Neutrophil (primary cell): ENCODE results near the gene TMTC2.
"Not testable (repeated sequence)": the region's sequence is repeated elsewhere in the genome, so short reads cannot be mapped to it uniquely, and the experiment has no call there.

Experiments used
- H3K27ac ChIP-seq: fragments of 200-600 bp; sonication (generic); 2 replicates; pipeline ENCODE4 v1.5.1; 2016; ENCODE audit warnings: mild to moderate bottlenecking, moderate library complexity
- H3K27me3 ChIP-seq: fragments of 200-600 bp; sonication (generic); 2 replicates; pipeline ENCODE4 v1.6.0; 2016; ENCODE audit warnings: mild to moderate bottlenecking
- H3K36me3 ChIP-seq: fragments of 200-600 bp; sonication (generic); 2 replicates; pipeline ENCODE4 v1.5.1; 2017
- H3K4me1 ChIP-seq, 2 experiments: fragments of 200-600 bp in 1 of 2; sonication (generic) in 1 of 2; 1 replicate in 1 of 2; 2 replicates in 1 of 2; pipeline versions ENCODE4 v1.5.1 to v1.6.1; 2013 to 2016; ENCODE audit warnings: low read depth in 1 of 2, low read length in 1 of 2, mild to moderate bottlenecking in 1 of 2, moderate library complexity in 1 of 2; ENCODE audit not compliant: control insufficient read depth in 1 of 2, insufficient read depth in 1 of 2
- H3K4me3 ChIP-seq, 2 experiments: fragments of 200-600 bp in 1 of 2; sonication (generic) in 1 of 2; 1 replicate in 1 of 2; 2 replicates in 1 of 2; pipeline ENCODE4 v1.5.1; 2013 to 2016; ENCODE audit warnings: low read depth in 1 of 2, low read length in 1 of 2, mild to moderate bottlenecking in 1 of 2, moderate library complexity in 1 of 2
- H3K9me3 ChIP-seq: fragments of 200-600 bp; sonication (generic); 2 replicates; pipeline ENCODE4 v1.5.1; 2016
- TF ChIP-seq, protein P1 (sequence below): fragments of 200-600 bp; sonication (generic); IDR thresholded peaks from 2 replicates; pipeline ENCODE4 v1.5.1; 2016; ENCODE audit warnings: antibody characterized with exemption

The TMTC2 gene

DNA sequence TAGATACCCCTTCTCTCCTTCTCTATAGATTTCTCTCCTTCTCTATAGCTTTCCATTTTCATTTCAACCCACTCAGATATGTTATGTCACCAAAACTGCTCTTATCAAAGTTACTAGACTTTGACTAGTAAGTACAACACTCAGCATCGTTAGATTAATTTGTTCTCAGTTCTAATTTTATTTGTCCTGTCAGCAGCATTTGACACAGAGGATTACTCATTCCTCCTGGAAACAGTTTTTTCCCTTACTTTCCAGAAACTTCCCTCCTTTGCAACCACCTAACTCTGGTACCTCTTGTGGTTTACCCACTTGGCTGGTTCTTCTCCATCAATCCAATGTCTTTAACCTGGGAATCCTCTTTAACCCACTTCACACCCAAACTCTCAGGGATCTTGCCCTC lies 423.7 kb downstream of the TMTC2 start:
- Histone ChIP-seq H3K4me1 (no peaks in the 10 kb centered on the region), H3K9me3 (no peaks in the 10 kb centered on the region), H3K27me3 (no peaks in the 10 kb centered on the region), H3K36me3 (no peaks in the 10 kb centered on the region), H3K27ac (no peak overlapping the region), H3K4me3 (no peak overlapping the region)
- TF ChIP-seq, protein P1, sequence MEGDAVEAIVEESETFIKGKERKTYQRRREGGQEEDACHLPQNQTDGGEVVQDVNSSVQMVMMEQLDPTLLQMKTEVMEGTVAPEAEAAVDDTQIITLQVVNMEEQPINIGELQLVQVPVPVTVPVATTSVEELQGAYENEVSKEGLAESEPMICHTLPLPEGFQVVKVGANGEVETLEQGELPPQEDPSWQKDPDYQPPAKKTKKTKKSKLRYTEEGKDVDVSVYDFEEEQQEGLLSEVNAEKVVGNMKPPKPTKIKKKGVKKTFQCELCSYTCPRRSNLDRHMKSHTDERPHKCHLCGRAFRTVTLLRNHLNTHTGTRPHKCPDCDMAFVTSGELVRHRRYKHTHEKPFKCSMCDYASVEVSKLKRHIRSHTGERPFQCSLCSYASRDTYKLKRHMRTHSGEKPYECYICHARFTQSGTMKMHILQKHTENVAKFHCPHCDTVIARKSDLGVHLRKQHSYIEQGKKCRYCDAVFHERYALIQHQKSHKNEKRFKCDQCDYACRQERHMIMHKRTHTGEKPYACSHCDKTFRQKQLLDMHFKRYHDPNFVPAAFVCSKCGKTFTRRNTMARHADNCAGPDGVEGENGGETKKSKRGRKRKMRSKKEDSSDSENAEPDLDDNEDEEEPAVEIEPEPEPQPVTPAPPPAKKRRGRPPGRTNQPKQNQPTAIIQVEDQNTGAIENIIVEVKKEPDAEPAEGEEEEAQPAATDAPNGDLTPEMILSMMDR, result no peak

DNA sequence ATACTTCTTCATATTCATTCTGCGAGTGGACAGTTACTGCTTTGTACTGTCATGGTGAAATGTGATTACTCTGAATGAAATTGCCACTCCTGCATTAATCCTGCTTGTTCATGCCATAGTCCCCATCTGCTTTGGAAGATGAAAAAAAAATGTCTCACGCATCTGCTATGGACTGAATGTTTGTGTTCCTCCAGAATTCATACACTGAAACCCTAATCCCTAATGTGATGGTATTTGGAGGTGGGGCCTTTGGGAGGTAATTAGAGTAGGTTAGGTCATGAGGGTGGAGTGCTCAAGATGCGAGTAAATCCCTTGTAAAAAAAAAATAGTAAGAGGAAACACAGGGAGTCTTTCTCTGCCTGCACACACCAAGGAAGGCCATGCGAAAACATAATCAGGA lies 427.2 kb downstream of the TMTC2 start:
- TF ChIP-seq, protein P1, result no peak
- Histone ChIP-seq H3K36me3 (no peaks in the 10 kb centered on the region), H3K4me3 (no peak overlapping the region), H3K27me3 (no peaks in the 10 kb centered on the region), H3K4me1 (no peaks in the 10 kb centered on the region), H3K9me3 (no peaks in the 10 kb centered on the region), H3K27ac (no peak overlapping the region)

DNA sequence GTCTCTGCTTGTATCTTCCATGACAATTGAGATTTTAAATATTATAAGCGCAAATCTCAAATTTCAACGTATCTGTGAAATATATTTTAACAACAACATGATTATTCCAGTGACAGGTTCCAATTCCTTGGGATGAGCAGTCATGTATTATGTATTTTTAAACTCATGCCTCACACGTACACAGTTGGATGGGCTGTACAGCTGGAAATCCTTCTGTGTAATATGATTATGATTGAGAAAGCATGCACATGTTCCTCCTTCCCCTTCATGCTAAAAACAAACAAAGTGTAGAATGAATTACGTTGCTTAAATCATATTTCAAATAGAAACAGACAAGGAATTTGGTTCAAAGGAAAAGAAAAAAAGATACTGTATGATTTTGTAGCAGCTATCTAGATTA lies 428.3 kb downstream of the TMTC2 start:
- H3K4me1 ChIP-seq, result no peaks in the 10 kb centered on the region
- no peaks in the 10 kb centered on the region for H3K36me3 ChIP-seq
- H3K27ac ChIP-seq, result no peak overlapping the region
- H3K27me3 ChIP-seq, result no peaks in the 10 kb centered on the region
- no peaks in the 10 kb centered on the region for H3K9me3 ChIP-seq
- no peak overlapping the region for H3K4me3 ChIP-seq
- TF ChIP-seq, protein P1, result no peak

DNA sequence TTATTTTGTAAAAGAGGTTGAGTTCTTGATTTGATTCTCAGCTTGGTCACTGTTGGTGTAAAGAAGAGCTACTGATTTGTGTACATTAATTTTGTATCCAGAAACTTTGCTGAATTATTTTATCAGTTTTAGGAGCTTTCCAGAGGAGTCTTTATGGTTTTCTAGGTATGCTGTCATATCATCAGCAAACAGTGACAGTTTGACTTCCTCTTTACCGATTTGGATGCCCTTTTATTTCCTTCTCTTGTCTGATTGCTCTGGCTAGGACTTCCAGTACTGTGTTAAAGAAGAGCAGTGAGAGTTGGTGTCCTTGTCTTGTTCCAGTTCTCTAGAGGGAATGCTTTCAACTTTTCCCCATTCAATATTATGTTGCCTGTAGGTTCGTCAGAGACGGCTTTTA lies 431.2 kb downstream of the TMTC2 start:
- not testable (repeated sequence) for H3K27ac ChIP-seq, H3K4me1 ChIP-seq, H3K4me3 ChIP-seq, H3K9me3 ChIP-seq, H3K27me3 ChIP-seq, H3K36me3 ChIP-seq

DNA sequence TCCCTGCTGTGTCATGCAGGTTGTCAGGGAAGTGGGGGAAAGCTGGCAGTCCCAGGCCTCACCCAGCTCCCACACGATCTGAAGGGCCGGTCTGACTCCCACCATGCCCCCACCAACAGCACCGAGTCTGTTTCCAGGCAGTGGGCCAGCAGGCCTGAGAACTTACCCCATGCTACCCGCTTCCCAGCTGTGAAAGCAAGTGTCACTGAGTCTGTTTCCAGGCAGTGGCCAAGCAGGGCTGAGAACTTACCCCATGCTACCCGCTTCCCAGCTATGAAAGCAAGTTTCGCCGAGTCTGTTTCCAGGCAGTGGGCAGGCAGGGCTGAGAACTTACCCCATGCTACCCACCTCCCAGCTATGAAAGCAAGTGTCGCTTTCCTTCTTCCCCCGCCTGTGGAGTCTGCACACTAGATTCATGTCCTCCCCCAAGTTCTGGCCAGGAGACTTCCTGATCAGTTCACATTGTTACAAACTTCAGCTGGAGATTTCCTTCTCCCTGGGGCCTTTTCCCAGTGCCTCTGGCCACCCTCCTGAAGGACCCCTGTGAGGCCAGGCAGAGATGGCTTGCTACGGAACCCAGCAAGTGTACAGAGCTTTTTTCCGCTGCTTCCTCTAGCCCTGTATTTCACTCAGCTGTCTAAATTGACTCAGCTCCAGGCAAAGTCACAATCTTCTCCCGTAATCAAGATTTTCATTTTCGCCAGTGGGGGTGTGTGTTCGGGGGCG lies 435.4 kb downstream of the TMTC2 start:
- TF ChIP-seq, protein P1, result no peak

DNA sequence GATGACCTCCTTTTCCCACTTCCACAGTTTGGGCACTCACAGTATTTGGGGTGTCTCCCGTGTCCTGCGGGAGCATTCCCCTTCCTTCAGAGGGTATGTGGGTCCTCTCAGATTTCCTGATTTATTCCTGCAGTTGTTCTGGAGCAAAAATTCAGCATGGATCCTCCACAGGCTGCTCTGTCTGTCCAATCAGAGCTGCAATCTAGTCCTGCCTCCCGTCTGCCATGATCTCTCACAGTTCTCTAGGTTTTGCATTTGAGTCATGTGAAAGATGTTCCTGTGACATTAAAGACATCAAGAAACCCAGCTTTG lies 435.9 kb downstream of the TMTC2 start:
- no peak overlapping the region for H3K4me3 ChIP-seq

More for the DNA sequence above, 435.4 kb downstream of the TMTC2 start:
- H3K36me3 ChIP-seq, result no peaks in the 10 kb centered on the region
- no peak overlapping the region for H3K4me3 ChIP-seq
- no peak overlapping the region for H3K27ac ChIP-seq
- H3K9me3 ChIP-seq, result no peaks in the 10 kb centered on the region
- no peaks in the 10 kb centered on the region for H3K4me1 ChIP-seq
- no peaks in the 10 kb centered on the region for H3K27me3 ChIP-seq

More for the DNA sequence above, 435.9 kb downstream of the TMTC2 start:
- Histone ChIP-seq H3K27me3 (no peaks in the 10 kb centered on the region), H3K9me3 (no peaks in the 10 kb centered on the region), H3K36me3 (no peaks in the 10 kb centered on the region), H3K4me1 (no peaks in the 10 kb centered on the region), H3K27ac (no peak overlapping the region)
- TF ChIP-seq, protein P1, result no peak
